GM12801 (cell line): ENCODE measurements around the gene CLCN3.

Experiments used
- CTCF ChIP-seq: IDR thresholded peaks from one replicate; pipeline ENCODE4 v1.5.1; 2011; ENCODE audit warnings: control low read depth; ENCODE audit not compliant: insufficient read length; ENCODE audit errors: extremely low read depth

The CLCN3 gene

GRCh38 chr4:169727616-169728015 lies 107.2 kb downstream of the CLCN3 start:
- TF ChIP-seq CTCF, result no peak

GRCh38 chr4:169730564-169730963 lies 110.2 kb downstream of the CLCN3 start:
- TF ChIP-seq CTCF, result no peak

GRCh38 chr4:169741569-169741968 lies 121.2 kb downstream of the CLCN3 start:
- no peak for TF ChIP-seq CTCF

GRCh38 chr4:169744601-169745000 lies 124.2 kb downstream of the CLCN3 start:
- no peak for TF ChIP-seq CTCF

- no peak for TF ChIP-seq CTCF
Measured at GRCh38 chr4:169745291-169745690, 124.9 kb downstream of the CLCN3 start.

GRCh38 chr4:169756971-169757574 lies 136.7 kb downstream of the CLCN3 start:
- no peak for TF ChIP-seq CTCF

- TF ChIP-seq CTCF, result no peak
Measured at GRCh38 chr4:169757575-169758184, 137.3 kb downstream of the CLCN3 start, which contains the start of gene HPF1. TSS of gene HPF1 (minus strand) at chr4:169757944. CDS start at chr4:169757877, 67 bp downstream.
